GM18519 (cell line): Measurements from ENCODE around the gene GALNT14.

ENCODE experiments used
- ATAC-seq: cut with Tn5 transposase; IDR thresholded peaks from one replicate; pipeline ENCODE4 v1.9.1; 2021; ENCODE audit warnings: mild to moderate bottlenecking, moderate library complexity; ENCODE audit not compliant: unreplicated experiment, low FRiP score

The GALNT14 gene

GRCh38 chr2:31136732-31137131, 1.5 kb downstream of the GALNT14 start:
- ATAC-seq: no peak

GRCh38 chr2:31136000-31136399, 2.2 kb downstream of the GALNT14 start:
- no peak for ATAC-seq

GRCh38 chr2:31134480-31134879, 3.8 kb downstream of the GALNT14 start:
- ATAC-seq: no peak

GRCh38 chr2:31132786-31133185, 5.5 kb downstream of the GALNT14 start:
- no peak for ATAC-seq

- no peak for ATAC-seq
Measured at GRCh38 chr2:31131871-31132270, 6.4 kb downstream of the GALNT14 start.

- ATAC-seq: no peak
Measured at GRCh38 chr2:31129375-31130171, 8.7 kb downstream of the GALNT14 start.

GRCh38 chr2:31127931-31128330, 10.3 kb downstream of the GALNT14 start:
- ATAC-seq: no peak

GRCh38 chr2:31125918-31126695, 12.1 kb downstream of the GALNT14 start:
- no peak for ATAC-seq

GRCh38 chr2:31124904-31125303, 13.3 kb downstream of the GALNT14 start:
- ATAC-seq: no peak

- ATAC-seq: no peak
Measured at GRCh38 chr2:31122133-31122532, 16.1 kb downstream of the GALNT14 start.

- ATAC-seq: no peak
Measured at GRCh38 chr2:31113765-31114164, 24.5 kb downstream of the GALNT14 start.

- no peak for ATAC-seq
Measured at GRCh38 chr2:31112544-31112943, 25.7 kb downstream of the GALNT14 start.

GRCh38 chr2:31110998-31111397, 27.2 kb downstream of the GALNT14 start:
- no peak for ATAC-seq

- no peak for ATAC-seq
Measured at GRCh38 chr2:31110431-31110830, 27.8 kb downstream of the GALNT14 start.

- ATAC-seq: no peak
Measured at GRCh38 chr2:31109633-31110192, 28.5 kb downstream of the GALNT14 start.

GRCh38 chr2:31108561-31109286, 29.5 kb downstream of the GALNT14 start:
- no peak for ATAC-seq

- no peak for ATAC-seq
Measured at GRCh38 chr2:31107591-31108300, 30.5 kb downstream of the GALNT14 start.

GRCh38 chr2:31101701-31102100, 36.5 kb downstream of the GALNT14 start:
- ATAC-seq: no peak

- ATAC-seq: no peak
Measured at GRCh38 chr2:31097962-31098613, 40.2 kb downstream of the GALNT14 start.

GRCh38 chr2:31090188-31090587, 48.1 kb downstream of the GALNT14 start:
- ATAC-seq: no peak
